ENCODE measurements around the gene SNX6. TPM values are rescaled to one million over a fixed set of nuclear protein-coding genes. Genes with fewer than 3 reads are reported as not detected.
"Not testable (repeated sequence)": the region's sequence is repeated elsewhere in the genome, so short reads cannot be mapped to it uniquely, and the experiment has no call there.

The SNX6 gene
- total and polyA plus RNA-seq, 5 donors = 22.9 to 53.4 (median 47.2) TPM

- ATAC-seq; DNase-seq; H3K4me1 ChIP-seq (ENCODE audit: control insufficient read depth, insufficient read depth, low read length); H3K27me3 ChIP-seq (ENCODE audit: control insufficient read depth, insufficient read depth); H3K4me3 ChIP-seq (ENCODE audit: low read length); H3K27ac ChIP-seq (ENCODE audit: low read length); H3K9me3 ChIP-seq (ENCODE audit: control insufficient read depth, low read length): not testable (repeated sequence)
- intact Hi-C loops (cut with DNase I) = loop anchor here in 2 of 4 donors (10.0 kb wide), 2 partner anchors 56 to 74 kb away; partner anchors contain the start of gene SPTSSA (in 1 of the 2)
- 94% methylated on average over 7 of the region's 7 CpGs for WGBS
Observed at GRCh38 chr14:34520304-34520970, 109.5 kb downstream of the SNX6 start.

Other genes starting within 250 kb of the SNX6 start
- gene SPTSSA, start 167.9 kb downstream of the SNX6 start, total RNA-seq = 10 to 100 TPM; 12.3 to 18.9 (median 15.7) TPM
- 19.9 TPM for gene SPTSSA, start 167.9 kb downstream of the SNX6 start, polyA plus RNA-seq
- gene EAPP, start 90.4 kb downstream of the SNX6 start, total RNA-seq = 10 to 100 TPM; 18.9 to 25.3 (median 22.2) TPM
- 30.6 TPM for gene EAPP, start 90.4 kb downstream of the SNX6 start, polyA plus RNA-seq
- gene CFL2, start 84.4 kb upstream of the SNX6 start, total RNA-seq = 100 to 1,000 TPM; 313 to 329 (median 320) TPM
- gene CFL2, start 84.4 kb upstream of the SNX6 start, polyA plus RNA-seq = 326 TPM
- gene BAZ1A, start 245.2 kb upstream of the SNX6 start, total RNA-seq = 10 to 100 TPM in 1 of 4 donors, 1 to 10 TPM in 3; 5.7 to 11.5 (median 7.4) TPM
- gene BAZ1A, start 245.2 kb upstream of the SNX6 start, polyA plus RNA-seq = 5.0 TPM